K562 (cell line): Measurements from ENCODE around the gene HEMGN. TPM values are rescaled to one million over a fixed set of nuclear protein-coding genes. Genes with fewer than 3 reads are reported as not detected.
"Not testable (repeated sequence)": the region's sequence is repeated elsewhere in the genome, so short reads cannot be mapped to it uniquely, and the experiment has no call there.

Source experiments
- ARID2 ChIP-seq: fragments of 450-650 bp; IDR thresholded peaks from 2 replicates; pipeline ENCODE4 v1.6.1; 2017; ENCODE audit warnings: antibody characterized with exemption, mild to moderate bottlenecking
- CEBPB ChIP-seq: fragments of 450-650 bp; IDR thresholded peaks from 2 replicates; pipeline ENCODE4 v1.6.1; 2016; ENCODE audit warnings: missing genetic modification characterization, missing compliant biosample characterization
- CREB3 ChIP-seq: fragments of 450-650 bp; conservative IDR thresholded peaks from 2 replicates; pipeline ENCODE4 v1.6.1; 2016; ENCODE audit warnings: missing genetic modification characterization, low read depth, mild to moderate bottlenecking, missing compliant biosample characterization, moderate library complexity
- ETV1 ChIP-seq: fragments of 450-650 bp; conservative IDR thresholded peaks from 2 replicates; pipeline ENCODE4 v1.6.1; 2016; ENCODE audit warnings: missing genetic modification characterization, control low read depth, low read depth, missing compliant biosample characterization
- GMEB1 ChIP-seq: fragments of 250-450 bp; sonication (Bioruptor Pico); IDR thresholded peaks from 2 replicates; pipeline ENCODE4 v1.4.0; 2020; ENCODE audit warnings: mild to moderate bottlenecking
- KDM1A ChIP-seq, 2 experiments: fragments of 450-650 bp; IDR thresholded peaks; 2 replicates each; pipeline ENCODE4 v1.6.1; 2016; ENCODE audit warnings: mild to moderate bottlenecking in 2 of 2
- MECOM ChIP-seq: fragments of 250-450 bp; sonication (Bioruptor Pico); IDR thresholded peaks from 2 replicates; pipeline ENCODE4 v1.8.0; 2022; ENCODE audit warnings: inconsistent platforms
- MYNN ChIP-seq, 2 experiments: sonication (generic); formaldehyde crosslinking in 1 of 2; IDR thresholded peaks; 2 replicates each; pipeline versions ENCODE4 v1.5.0 to v1.6.1; 2016 to 2020; ENCODE audit warnings: antibody characterized with exemption in 1 of 2, missing genetic modification reagents in 1 of 2
- RBFOX2 ChIP-seq: fragments of 200-400 bp; formaldehyde crosslinking; IDR thresholded peaks from 2 replicates; pipeline ENCODE4 v1.6.1; 2017; ENCODE audit warnings: low read depth, mild to moderate bottlenecking, low read length, moderate library complexity
- RNF2 ChIP-seq: sonication (generic); IDR thresholded peaks from 2 replicates; pipeline ENCODE4 v1.6.1; 2016
- TAL1 ChIP-seq: fragments of 450-650 bp; IDR thresholded peaks from 2 replicates; pipeline ENCODE4 v1.6.1; 2016; ENCODE audit warnings: mild to moderate bottlenecking
- TCF7 ChIP-seq: sonication (generic); IDR thresholded peaks from 2 replicates; pipeline ENCODE4 v1.6.1; 2016; ENCODE audit warnings: antibody characterized with exemption, borderline replicate concordance
- ZBTB11 ChIP-seq, 3 experiments: fragments of 200-800 bp in 1 of 3; fragments of 250-450 bp in 1 of 3; fragments of 450-650 bp in 1 of 3; sonication (Bioruptor Pico) in 1 of 3; sonication (Bioruptor generic) in 1 of 3; formaldehyde crosslinking in 1 of 3; IDR thresholded peaks; 2 replicates each; pipeline versions ENCODE4 v1.6.1 to v1.8.0; 2016 to 2022; ENCODE audit warnings: mild to moderate bottlenecking in 2 of 3, missing genetic modification characterization in 2 of 3, missing compliant biosample characterization in 1 of 3, moderate library complexity in 1 of 3
- ZFX ChIP-seq: sonication (generic); formaldehyde crosslinking; IDR thresholded peaks from 2 replicates; pipeline ENCODE4 v1.8.0; 2022; ENCODE audit warnings: mild to moderate bottlenecking, missing genetic modification reagents, moderate library complexity
- ZKSCAN1 ChIP-seq: fragments of 150-350 bp; IDR thresholded peaks from 2 replicates; pipeline ENCODE4 v1.6.1; 2016; ENCODE audit warnings: low read depth, low read length
- ZNF134 ChIP-seq: fragments of 250-450 bp; sonication (Bioruptor Pico); conservative IDR thresholded peaks from 2 replicates; pipeline ENCODE4 v1.4.0; 2020
- polyA plus RNA-seq, 8 experiments: library from polyadenylated mRNA; depleted of rRNA in 4 of 8; stranded (reverse) in 5 of 8; unstranded in 3 of 8; fragments of >200 nt; fragmentation: Nextera tagmentation in 2 of 8; fragmentation: Illumina TruSeq in 1 of 8; extraction: Ambion mirVana in 2 of 8; extraction: Trizol in 1 of 8; gene quantifications; 2 replicates each; pipeline versions ENCODE4 v1.2.1 to v1.2.3, GENCODE V29; 2011 to 2014; ENCODE audit warnings: inconsistent platforms in 1 of 8, missing spikeins in 1 of 8
- total RNA-seq, 7 experiments: library from RNA; depleted of rRNA in 6 of 7; stranded (reverse); fragments of >200 nt in 6 of 7; fragmentation: Illumina TruSeq in 2 of 7; extraction: Trizol in 2 of 7; gene quantifications; 2 replicates each; pipeline versions ENCODE4 v1.2.1 to v1.2.3, GENCODE V29; 2011 to 2021; ENCODE audit warnings: low replicate concordance in 1 of 7

The HEMGN gene
- total and polyA plus RNA-seq, 9 of the 15 experiments (the other 6 are each of a cell fraction or from before 2014, with no cell fraction given) = 56.3 to 258 (median 137) TPM

- TF ChIP-seq ZBTB11 (CRISPR knock-in tag; IDR thresholded peaks at IDR 0.05) (peak in 1 of 3 experiments; percentile 65; a peak in 2 of 6 replicates), ARID2 (peak; percentile 73), GMEB1 (peak; percentile 18; the same call in 1 of the 2 replicates), MYNN (IDR thresholded peaks at IDR 0.05) (peak; percentile 87), RNF2 (peak; percentile 95), CEBPB (tag) (0 out of 2 replicates have a peak, but pooled peaks have one; percentile 48), ZFX (CRISPR knock-in tag) (peak; percentile 91), TAL1 (peak; percentile 96), KDM1A (IDR thresholded peaks at IDR 0.05) (peak; percentile 94 to 96), MECOM (CRISPR knock-in tag) (peak; percentile 87), ZNF134 (CRISPR knock-in tag) (peak; percentile 49; the same call in 1 of the 2 replicates), ZKSCAN1 (peak; percentile 73), CREB3 (tag) (peak; percentile 86; the same call in 1 of the 2 replicates), ETV1 (tag) (peak; percentile 91), RBFOX2 (peak; percentile 55), TCF7 (peak; percentile 92)
- TF ChIP-seq MYNN (CRISPR knock-in tag; IDR thresholded peaks at IDR 0.05) = not testable (repeated sequence)
Observed at GRCh38 chr9:97960678-97961328, 22.8 kb upstream of the HEMGN start (continued).
